Measurements from ENCODE around the gene COL9A3. TPM values are rescaled to one million over a fixed set of nuclear protein-coding genes. Genes with fewer than 3 reads are reported as not detected.

The COL9A3 gene
- polyA plus RNA-seq, 2 of the 4 experiments (the other 2 are of a cell fraction), result 0.41 to 0.49 TPM

DNA sequence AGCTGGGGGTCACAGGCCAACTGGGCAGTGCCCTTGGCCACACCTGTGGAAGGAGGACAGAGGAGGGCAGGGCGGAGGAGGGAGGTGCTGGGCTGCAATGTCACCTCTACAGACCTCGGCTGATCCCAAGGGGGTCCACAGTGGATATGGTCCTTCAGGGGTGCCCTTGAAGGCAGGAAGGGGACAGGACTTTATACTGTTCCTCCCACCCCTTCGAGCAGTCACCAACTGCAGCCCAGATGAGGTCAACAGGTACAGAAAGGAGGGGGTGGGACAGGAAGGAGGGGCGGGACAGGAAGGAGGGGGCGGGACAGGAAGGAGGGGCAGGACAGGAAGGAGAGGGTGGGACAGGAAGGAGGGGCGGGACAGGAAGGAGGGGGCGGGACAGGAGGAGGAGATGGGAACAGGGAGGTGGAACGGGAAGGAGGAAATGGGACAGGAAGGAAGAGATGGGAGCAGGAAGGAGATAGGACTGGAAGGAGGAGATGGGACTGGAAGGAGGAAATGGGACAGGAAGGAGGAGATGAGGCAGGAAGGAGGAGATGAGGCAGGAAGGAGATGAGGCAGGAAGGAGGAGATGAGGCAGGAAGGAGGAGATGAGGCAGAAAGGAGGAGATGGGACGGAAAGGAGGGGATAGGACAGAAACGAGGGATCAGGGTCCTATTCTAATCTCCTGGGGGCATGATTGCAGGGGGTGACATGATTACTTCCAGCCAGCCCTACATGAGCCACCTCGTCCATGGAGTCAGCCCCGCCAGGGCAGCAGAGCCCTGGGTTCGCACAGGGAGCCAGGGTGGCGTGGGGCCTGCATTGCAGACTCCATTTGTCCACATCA is 39.9 kb upstream of the COL9A3 start:
- WGBS (ENCODE audit: missing lambda C conversion rate), result 75% methylated on average over 9 of the region's 14 CpGs
- DNase-seq (ENCODE audit: low read depth in 1 of 2, low spot score in 1 of 2) (peak in 1 of 2 experiments; percentile 61), ATAC-seq (peak in 1 of 2 experiments; percentile 60; a peak in 3 of 6 replicates), FAIRE-seq (no peak)
- peak overlapping the region; percentile 25; the same call in 2 of the 3 replicates for H3K4me2 ChIP-seq
- ChIA-PET CTCF (interaction anchor here (0.5 to 1.3 kb wide), 2 partner anchors 32 to 108 kb away, joined by 3 to 5 read pairs; no protein-coding TSS in a partner anchor), POLR2A (no interaction called here)
- no peak overlapping the region for H3K4me3 ChIP-seq
- H3K4me1 ChIP-seq, result no peaks in the 10 kb centered on the region
- TF ChIP-seq POLR2AphosphoS2 (conservative IDR thresholded peaks at IDR 0.05; ENCODE audit: low read length), result no peak
- no peak for TF ChIP-seq ZSCAN20 (CRISPR knock-in tag; IDR thresholded peaks at IDR 0.05)
- TF ChIP-seq CBX2 (IDR thresholded peaks at IDR 0.05; ENCODE audit: borderline replicate concordance, low read depth), result no peak
- TF ChIP-seq, protein P1, sequence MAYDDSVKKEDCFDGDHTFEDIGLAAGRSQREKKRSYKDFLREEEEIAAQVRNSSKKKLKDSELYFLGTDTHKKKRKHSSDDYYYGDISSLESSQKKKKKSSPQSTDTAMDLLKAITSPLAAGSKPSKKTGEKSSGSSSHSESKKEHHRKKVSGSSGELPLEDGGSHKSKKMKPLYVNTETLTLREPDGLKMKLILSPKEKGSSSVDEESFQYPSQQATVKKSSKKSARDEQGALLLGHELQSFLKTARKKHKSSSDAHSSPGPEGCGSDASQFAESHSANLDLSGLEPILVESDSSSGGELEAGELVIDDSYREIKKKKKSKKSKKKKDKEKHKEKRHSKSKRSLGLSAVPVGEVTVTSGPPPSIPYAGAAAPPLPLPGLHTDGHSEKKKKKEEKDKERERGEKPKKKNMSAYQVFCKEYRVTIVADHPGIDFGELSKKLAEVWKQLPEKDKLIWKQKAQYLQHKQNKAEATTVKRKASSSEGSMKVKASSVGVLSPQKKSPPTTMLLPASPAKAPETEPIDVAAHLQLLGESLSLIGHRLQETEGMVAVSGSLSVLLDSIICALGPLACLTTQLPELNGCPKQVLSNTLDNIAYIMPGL (CRISPR knock-in tag; IDR thresholded peaks at IDR 0.05; ENCODE audit: borderline replicate concordance), result no peak
- no peak for TF ChIP-seq RCOR1 (IDR thresholded peaks at IDR 0.05; ENCODE audit: low read depth, low read length)
- TF ChIP-seq HDAC2 (IDR thresholded peaks at IDR 0.05), result no peak
- H3K9me3 ChIP-seq, result no peaks in the 10 kb centered on the region
- H3K27ac ChIP-seq, result peak overlapping the region in 1 of 2 experiments; percentile 49; a peak in 2 of 6 replicates

- Histone ChIP-seq H3K9me3 (no peaks in the 10 kb centered on the region), H3K27ac (no peak overlapping the region; a peak in 1 of 6 replicates), H3K4me2 (no peak overlapping the region), H3K4me3 (no peak overlapping the region), H3K4me1 (no peaks in the 10 kb centered on the region)
- ATAC-seq, result no peak
- TF ChIP-seq HOXA7 (CRISPR knock-in tag; IDR thresholded peaks at IDR 0.05) (no peak), PBX3 (IDR thresholded peaks at IDR 0.05) (no peak), CBX2 (IDR thresholded peaks at IDR 0.05; ENCODE audit: borderline replicate concordance, low read depth) (no peak), FOXS1 (CRISPR knock-in tag; IDR thresholded peaks at IDR 0.05) (no peak), RFX5 (IDR thresholded peaks at IDR 0.05) (no peak), SMC3 (IDR thresholded peaks at IDR 0.05) (no peak), RAD21 (conservative IDR thresholded peaks at IDR 0.05 in 1 of 2, IDR thresholded peaks at IDR 0.05 in 1 of 2) (no peak), TP53 (CRISPR knock-in tag; IDR thresholded peaks at IDR 0.05) (no peak), HOXB5 (CRISPR knock-in tag; IDR thresholded peaks at IDR 0.05) (no peak), NR3C1 (IDR thresholded peaks at IDR 0.05) (no peak), EP300 (IDR thresholded peaks at IDR 0.05) (no peak), MAFK (IDR thresholded peaks at IDR 0.05; ENCODE audit: partially characterized antibody) (no peak), ZSCAN20 (CRISPR knock-in tag; IDR thresholded peaks at IDR 0.05) (no peak)
- TF ChIP-seq, protein P2, sequence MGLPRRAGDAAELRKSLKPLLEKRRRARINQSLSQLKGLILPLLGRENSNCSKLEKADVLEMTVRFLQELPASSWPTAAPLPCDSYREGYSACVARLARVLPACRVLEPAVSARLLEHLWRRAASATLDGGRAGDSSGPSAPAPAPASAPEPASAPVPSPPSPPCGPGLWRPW (IDR thresholded peaks at IDR 0.05), result no peak
- DNase-seq (ENCODE audit: low read depth in 1 of 2, low spot score in 1 of 2), result no peak
- ChIA-PET CTCF (no interaction called here), POLR2A (no interaction called here)
- WGBS (ENCODE audit: missing lambda C conversion rate), result 87% methylated on average over 6 of the region's 8 CpGs
- FAIRE-seq, result no peak
These were observed 39.4 kb upstream of the COL9A3 start for GRCh38 chr20:62777528-62777830.

DNA sequence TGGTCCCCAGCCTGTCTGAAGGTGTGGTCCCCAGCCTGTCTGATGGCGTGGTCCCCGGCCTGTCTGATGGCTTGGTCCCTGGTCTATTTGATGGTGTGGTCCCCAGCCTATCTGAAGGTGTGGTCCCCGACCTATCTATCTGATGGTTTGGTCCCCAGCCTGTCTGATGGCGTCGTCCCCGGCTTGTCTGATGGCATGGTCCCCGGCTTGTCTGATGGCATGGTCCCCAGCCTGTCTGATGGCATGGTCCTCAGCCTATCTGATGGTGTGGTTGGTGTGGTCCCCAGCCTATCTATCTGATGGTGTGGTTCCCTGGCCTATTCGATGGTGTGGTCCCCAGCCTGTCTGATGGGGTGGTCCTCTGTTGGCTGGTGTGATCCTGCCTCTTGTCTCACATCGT is 38.8 kb upstream of the COL9A3 start:
- no peaks in the 10 kb centered on the region for H3K9me3 ChIP-seq
- POLR2A ChIA-PET, result no interaction called here
- no peak for DNase-seq (ENCODE audit: low read depth in 1 of 2, low spot score in 1 of 2)
- H3K4me1 ChIP-seq, result no peaks in the 10 kb centered on the region
- FAIRE-seq, result no peak
- H3K27ac ChIP-seq, result no peak overlapping the region
- H3K4me3 ChIP-seq, result no peak overlapping the region
- no peak overlapping the region for H3K4me2 ChIP-seq
- WGBS (ENCODE audit: missing lambda C conversion rate), result 80% methylated on average over 7 of the region's 9 CpGs
- peak; percentile 50 for TF ChIP-seq ZFP36 (IDR thresholded peaks at IDR 0.05; ENCODE audit: borderline replicate concordance, partially characterized antibody)
- no peak for TF ChIP-seq BHLHE40 (IDR thresholded peaks at IDR 0.05; ENCODE audit: low read depth, low read length)
- no peak for ATAC-seq
- CTCF ChIA-PET, result no interaction called here

Data from A549 (cell line).